T-helper 22 cell (primary cell): ENCODE results near the gene CSF1.

Experiments used
- DNase-seq: peaks from one replicate; pipeline ENCODE4 v3.0.0-alpha.2; 2020; ENCODE audit warnings: low read depth

Gene CSF1

GRCh38 chr1:109882288-109883245, 28.1 kb upstream of the CSF1 start:
- no peak for DNase-seq

GRCh38 chr1:109883248-109883955, 27.2 kb upstream of the CSF1 start:
- no peak for DNase-seq

GRCh38 chr1:109884242-109884891, 26.3 kb upstream of the CSF1 start:
- DNase-seq = no peak

GRCh38 chr1:109885589-109885988, 25.1 kb upstream of the CSF1 start:
- no peak for DNase-seq

- no peak for DNase-seq
These were observed 23.8 kb upstream of the CSF1 start for GRCh38 chr1:109886827-109887226.

- no peak for DNase-seq
These were observed 23.4 kb upstream of the CSF1 start for GRCh38 chr1:109887271-109887670.

- DNase-seq = no peak
These were observed 22.8 kb upstream of the CSF1 start for GRCh38 chr1:109887884-109888283.

- no peak for DNase-seq
These were observed 21.6 kb upstream of the CSF1 start for GRCh38 chr1:109889094-109889493.

- DNase-seq = no peak
These were observed 20.3 kb upstream of the CSF1 start for GRCh38 chr1:109890115-109890953.

- no peak for DNase-seq
These were observed 18.7 kb upstream of the CSF1 start for GRCh38 chr1:109891930-109892329.

- DNase-seq = no peak
These were observed 17.9 kb upstream of the CSF1 start for GRCh38 chr1:109892561-109893368.

GRCh38 chr1:109893532-109894171, 17.0 kb upstream of the CSF1 start:
- no peak for DNase-seq

GRCh38 chr1:109894823-109895719, 15.6 kb upstream of the CSF1 start:
- no peak for DNase-seq

- no peak for DNase-seq
These were observed 14.7 kb upstream of the CSF1 start for GRCh38 chr1:109895720-109896504.

GRCh38 chr1:109896681-109897080, 14.0 kb upstream of the CSF1 start:
- DNase-seq = no peak

GRCh38 chr1:109897259-109897955, 13.2 kb upstream of the CSF1 start:
- no peak for DNase-seq

- no peak for DNase-seq
These were observed 11.8 kb upstream of the CSF1 start for GRCh38 chr1:109898842-109899241.

- no peak for DNase-seq
These were observed 9.5 kb upstream of the CSF1 start for GRCh38 chr1:109901141-109901523.
